GM06990 (cell line): ENCODE results near the gene SLC2A4.

Source experiments
- DNase-seq: peaks from one replicate; pipeline ENCODE4 v3.0.0-alpha.2; 2011; ENCODE audit not compliant: insufficient read length; ENCODE audit errors: extremely low read depth
- H3K27me3 ChIP-seq: replicated peaks from 2 replicates; pipeline ENCODE4 v1.6.0; 2011; ENCODE audit warnings: low read length; ENCODE audit not compliant: control insufficient read depth, insufficient read depth
- H3K36me3 ChIP-seq: 2 replicates; pipeline ENCODE4 v1.5.1; 2011; ENCODE audit warnings: low read length; ENCODE audit not compliant: control insufficient read depth, insufficient read depth
- H3K4me3 ChIP-seq: replicated peaks from 2 replicates; pipeline ENCODE4 v1.5.1; 2011; ENCODE audit warnings: low read depth, mild to moderate bottlenecking, control low read depth, low read length
- CTCF ChIP-seq: IDR thresholded peaks from 2 replicates; pipeline ENCODE4 v1.5.1; 2011; ENCODE audit warnings: low read length, control low read depth, mild to moderate bottlenecking, inconsistent platforms; ENCODE audit not compliant: insufficient read depth, poor library complexity, severe bottlenecking

Gene SLC2A4

GRCh38 chr17:7262192-7262934 lies 19.2 kb upstream of the SLC2A4 start, which contains the start of gene CLDN7:
CLDN7 (minus strand) TSS chr17:7262478; CDS start chr17:7262043, 435 bp downstream.
- peaks cover 7% of the 10 kb centered on the region for H3K36me3 ChIP-seq
- no peak for DNase-seq
- no peak for TF ChIP-seq CTCF
- H3K4me3 ChIP-seq = no peak within 1 kb of the TSS
- H3K27me3 ChIP-seq = peaks cover 2% of the 10 kb centered on the region; the same call in 1 of the 2 replicates

- no peak overlapping the region for H3K4me3 ChIP-seq
- H3K36me3 ChIP-seq = peaks cover 5% of the 10 kb centered on the region
- DNase-seq = no peak
These were observed 18.4 kb upstream of the SLC2A4 start for GRCh38 chr17:7262935-7263800.

GRCh38 chr17:7263801-7264078 lies 17.8 kb upstream of the SLC2A4 start:
- Histone ChIP-seq H3K4me3 (no peak overlapping the region), H3K36me3 (peaks cover 5% of the 10 kb centered on the region), H3K27me3 (peaks cover 2% of the 10 kb centered on the region; the same call in 1 of the 2 replicates)
- TF ChIP-seq CTCF = no peak
- DNase-seq = no peak

More at GRCh38 chr17:7262935-7263800, 18.4 kb upstream of the SLC2A4 start:
- TF ChIP-seq CTCF = no peak
- H3K27me3 ChIP-seq = peaks cover 2% of the 10 kb centered on the region; the same call in 1 of the 2 replicates

GRCh38 chr17:7266784-7267183 lies 14.7 kb upstream of the SLC2A4 start:
- Histone ChIP-seq H3K27me3 (peaks cover 2% of the 10 kb centered on the region; the same call in 1 of the 2 replicates), H3K4me3 (no peak overlapping the region), H3K36me3 (no peaks in the 10 kb centered on the region)
- no peak for DNase-seq
- TF ChIP-seq CTCF = no peak

- DNase-seq = no peak
- H3K36me3 ChIP-seq = no peaks in the 10 kb centered on the region
- H3K27me3 ChIP-seq = no peaks in the 10 kb centered on the region
- no peak overlapping the region for H3K4me3 ChIP-seq
- TF ChIP-seq CTCF = no peak
These were observed 2.1 kb upstream of the SLC2A4 start for GRCh38 chr17:7279448-7279847.
